BE2C (cell line): ENCODE data around the gene MT1G.
"Not testable (repeated sequence)": the region's sequence is repeated elsewhere in the genome, so short reads cannot be mapped to it uniquely, and the experiment has no call there.

Source experiments
- DNase-seq: peaks from one replicate; pipeline ENCODE4 v3.0.0-alpha.2; 2020
- H3K27me3 ChIP-seq: fragments of 250-450 bp; sonication (Bioruptor Pico); 2 replicates; pipeline ENCODE4 v1.5.1; 2020; ENCODE audit warnings: mild to moderate bottlenecking
- H3K36me3 ChIP-seq: fragments of 250-450 bp; sonication (Bioruptor Pico); 2 replicates; pipeline ENCODE4 v1.5.1; 2020; ENCODE audit warnings: mild to moderate bottlenecking
- H3K4me1 ChIP-seq: fragments of 250-450 bp; sonication (Bioruptor Pico); 2 replicates; pipeline ENCODE4 v1.5.1; 2020
- H3K4me3 ChIP-seq: 2 replicates; pipeline ENCODE4 v1.5.1; 2011; ENCODE audit warnings: low read depth, low read length
- H3K9me3 ChIP-seq: fragments of 250-450 bp; sonication (Bioruptor Pico); 2 replicates; pipeline ENCODE4 v1.5.1; 2020
- CTCF ChIP-seq: IDR thresholded peaks from 2 replicates; pipeline ENCODE4 v1.5.1; 2012; ENCODE audit warnings: mild to moderate bottlenecking, low read depth, low read length

Gene MT1G

GRCh38 chr16:56669840-56670619 lies 2.2 kb upstream of the MT1G start:
- Histone ChIP-seq H3K27me3 (peaks cover 73% of the 10 kb centered on the region), H3K36me3 (no peaks in the 10 kb centered on the region), H3K9me3 (no peaks in the 10 kb centered on the region), H3K4me1 (no peaks in the 10 kb centered on the region), H3K4me3 (no peak overlapping the region)
- TF ChIP-seq CTCF = no peak
- no peak for DNase-seq

- H3K9me3 ChIP-seq = no peaks in the 10 kb centered on the region
- no peaks in the 10 kb centered on the region for H3K36me3 ChIP-seq
- H3K4me1 ChIP-seq = no peaks in the 10 kb centered on the region
- H3K4me3 ChIP-seq = no peak within 1 kb of the TSS
- DNase-seq = no peak
- H3K27me3 ChIP-seq = peaks cover 80% of the 10 kb centered on the region
- no peak for TF ChIP-seq CTCF
Measured at GRCh38 chr16:56669005-56669839, 1.4 kb upstream of the MT1G start, which contains the start of gene MT1H. Gene MT1H (plus strand): TSS chr16:56669814. CDS start chr16:56669885, 71 bp downstream.

GRCh38 chr16:56665286-56666261 lies 2.3 kb downstream of the MT1G start:
- not testable (repeated sequence) for DNase-seq, H3K4me1 ChIP-seq, H3K9me3 ChIP-seq, H3K4me3 ChIP-seq, H3K36me3 ChIP-seq
- H3K27me3 ChIP-seq = peaks cover 93% of the 10 kb centered on the region

- no peak for DNase-seq
- Histone ChIP-seq H3K4me3 (no peak overlapping the region), H3K36me3 (no peaks in the 10 kb centered on the region), H3K9me3 (no peaks in the 10 kb centered on the region), H3K4me1 (no peaks in the 10 kb centered on the region), H3K27me3 (peaks cover 93% of the 10 kb centered on the region)
- TF ChIP-seq CTCF = no peak
Measured at GRCh38 chr16:56664506-56664905, 3.4 kb downstream of the MT1G start.

- Histone ChIP-seq H3K27me3 (peaks cover 92% of the 10 kb centered on the region), H3K36me3 (no peaks in the 10 kb centered on the region), H3K9me3 (no peaks in the 10 kb centered on the region), H3K4me3 (no peak overlapping the region; the same call in 1 of the 2 replicates), H3K4me1 (no peaks in the 10 kb centered on the region)
- TF ChIP-seq CTCF = no peak
- DNase-seq = no peak
Measured at GRCh38 chr16:56662357-56663354, 5.2 kb downstream of the MT1G start.
